SHP77 (cell line): ENCODE data around the gene ATP11A.
"Not testable (repeated sequence)": the region's sequence is repeated elsewhere in the genome, so short reads cannot be mapped to it uniquely, and the experiment has no call there.

Experiments
- DNase-seq, 2 experiments: peaks; one replicate each; lab custom pipeline; 2025; lab: John Stamatoyannopoulos, UW

The ATP11A gene

GRCh38 chr13:112799394-112799793 lies 109.6 kb downstream of the ATP11A start:
- DNase-seq: no peak

- DNase-seq: no peak
Measured at GRCh38 chr13:112800057-112800456, 110.2 kb downstream of the ATP11A start.

- DNase-seq: not testable (repeated sequence)
Measured at GRCh38 chr13:112800807-112801206, 111.0 kb downstream of the ATP11A start.

DNA sequence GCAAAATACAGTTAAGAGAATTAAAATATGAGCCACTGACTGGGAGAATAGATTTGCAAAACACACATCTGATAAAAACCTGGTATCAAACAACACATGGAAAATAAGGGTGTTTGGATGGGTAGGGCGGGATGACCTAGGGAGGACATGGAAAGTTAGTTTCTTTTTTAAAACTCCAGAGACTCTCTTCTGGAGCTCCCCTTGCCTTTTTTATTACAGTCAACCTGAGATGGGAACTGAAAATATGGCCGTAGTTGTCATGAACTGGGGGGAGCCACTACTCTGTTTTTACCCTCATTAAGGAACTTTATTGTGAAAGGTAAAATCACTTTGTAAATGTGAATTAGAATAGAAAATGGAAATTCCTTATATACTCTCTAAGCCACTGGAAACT lies 113.0 kb downstream of the ATP11A start:
- DNase-seq: no peak

DNA sequence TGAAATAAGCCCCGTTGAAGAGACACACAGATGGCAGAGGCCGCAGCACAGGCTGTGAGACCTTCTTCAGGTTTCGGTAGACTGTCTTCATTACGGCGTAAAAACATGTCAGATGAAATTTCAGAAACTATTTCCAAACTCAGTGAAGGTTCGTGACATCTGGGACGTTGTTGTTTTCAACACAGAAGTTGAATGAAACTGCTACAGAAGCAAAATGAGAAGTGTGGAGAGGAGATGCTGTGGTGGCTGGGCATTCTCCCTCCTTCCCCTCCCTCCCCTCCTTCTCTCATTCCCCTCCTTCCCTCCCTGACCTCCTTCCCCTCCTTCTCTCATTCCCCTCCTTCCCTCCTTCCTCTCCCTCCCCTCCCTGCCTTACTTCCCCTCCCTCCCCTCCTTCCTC lies 113.6 kb downstream of the ATP11A start:
- no peak for DNase-seq

DNA sequence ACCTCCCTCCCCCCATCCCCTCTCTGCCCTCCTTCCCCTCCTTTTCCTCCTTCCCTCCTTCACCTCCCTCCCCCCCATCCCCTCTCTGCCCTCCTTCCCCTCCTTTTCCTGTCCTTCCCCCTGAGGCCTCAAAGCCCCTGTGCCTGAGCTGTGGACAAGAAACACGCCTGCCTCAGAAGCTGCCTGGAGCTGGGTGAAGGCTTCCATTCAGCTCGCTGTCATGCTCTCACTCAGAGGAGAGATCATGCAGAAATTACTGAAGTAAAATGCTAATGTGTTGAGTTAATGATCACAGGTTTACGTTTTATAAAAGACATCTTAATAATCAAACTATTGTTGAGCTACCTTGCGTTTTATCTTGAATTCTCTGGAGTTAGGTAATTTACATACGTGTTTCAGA lies 114.5 kb downstream of the ATP11A start:
- DNase-seq: no peak

GRCh38 chr13:112806739-112807652 lies 117.2 kb downstream of the ATP11A start:
- DNase-seq: no peak

DNA sequence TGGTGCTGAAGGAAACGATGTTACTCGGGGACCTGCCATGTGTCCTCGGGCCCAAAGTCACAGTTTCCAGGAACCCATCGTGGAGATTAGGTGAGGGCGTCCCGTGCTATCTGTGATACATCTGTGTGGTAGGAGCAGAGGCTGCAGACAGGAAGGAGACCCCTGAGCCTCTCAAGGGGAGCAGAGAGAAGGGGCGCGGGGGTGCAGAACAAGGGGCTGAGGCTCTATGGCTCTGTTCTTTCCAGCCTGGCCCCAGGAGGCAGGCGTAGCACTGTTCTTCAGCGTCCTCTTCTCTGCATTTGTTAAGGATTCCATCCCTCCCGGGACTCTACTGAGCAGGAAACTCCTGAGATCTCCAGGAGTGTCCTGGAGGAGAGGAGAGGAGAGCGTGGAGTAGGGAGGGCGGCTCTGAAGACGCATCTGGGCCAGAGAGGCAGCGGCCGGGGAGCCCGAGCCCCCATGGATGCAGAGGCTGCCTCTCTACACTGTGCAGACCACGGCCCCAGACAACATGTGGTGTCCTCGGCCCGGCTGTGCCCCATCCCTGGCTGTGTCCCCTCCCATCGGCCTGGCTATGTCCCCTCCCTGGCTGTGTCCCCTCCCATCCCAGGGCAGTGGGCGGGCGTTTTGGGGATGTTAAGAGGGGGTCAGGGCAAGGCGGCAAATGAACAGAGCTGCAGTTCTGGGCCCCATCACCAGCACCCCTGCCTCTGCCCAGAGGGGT lies 118.0 kb downstream of the ATP11A start:
- DNase-seq: no peak

DNA sequence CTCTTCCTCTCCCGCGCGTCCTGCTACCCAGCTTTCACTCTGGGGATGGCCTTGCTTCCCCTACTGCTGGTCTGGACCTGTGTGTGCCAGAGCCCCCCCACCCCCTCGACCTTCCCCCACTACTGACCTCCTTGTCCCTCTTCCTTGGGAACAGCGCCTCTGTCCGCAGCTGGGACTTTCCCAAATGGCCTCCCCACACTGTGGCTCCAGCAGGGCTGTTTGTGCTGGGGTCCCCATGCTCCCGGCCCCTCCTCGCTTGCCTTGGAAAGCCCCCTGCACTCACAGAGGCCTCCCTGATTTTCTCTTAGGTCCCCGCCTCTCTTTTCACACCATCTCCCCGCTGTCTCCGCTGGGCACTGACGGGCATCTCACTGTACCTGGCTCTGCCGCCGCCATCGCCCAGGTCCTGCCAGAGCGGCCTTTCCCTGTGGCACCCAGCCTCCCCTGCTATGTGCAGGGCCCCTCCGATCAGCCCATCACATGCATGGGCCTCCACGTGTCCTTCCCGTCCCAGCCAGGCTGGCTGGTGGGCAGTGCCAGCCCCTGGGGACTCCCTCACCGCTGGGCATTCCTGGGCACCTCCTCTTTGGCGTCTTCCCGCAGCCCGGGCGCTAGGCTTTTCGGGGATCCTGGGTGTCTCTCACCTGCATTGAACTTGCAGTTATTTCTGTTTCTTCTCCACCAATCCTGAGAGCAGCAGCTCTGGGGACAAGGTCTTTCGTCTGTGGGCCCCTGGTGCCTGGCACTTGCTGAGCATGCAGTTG lies 118.7 kb downstream of the ATP11A start:
- no peak for DNase-seq

GRCh38 chr13:112809332-112810315 lies 119.8 kb downstream of the ATP11A start:
- DNase-seq: no peak

GRCh38 chr13:112810608-112811007 lies 120.8 kb downstream of the ATP11A start:
- DNase-seq: no peak

GRCh38 chr13:112812306-112813055 lies 122.6 kb downstream of the ATP11A start:
- DNase-seq: no peak

DNA sequence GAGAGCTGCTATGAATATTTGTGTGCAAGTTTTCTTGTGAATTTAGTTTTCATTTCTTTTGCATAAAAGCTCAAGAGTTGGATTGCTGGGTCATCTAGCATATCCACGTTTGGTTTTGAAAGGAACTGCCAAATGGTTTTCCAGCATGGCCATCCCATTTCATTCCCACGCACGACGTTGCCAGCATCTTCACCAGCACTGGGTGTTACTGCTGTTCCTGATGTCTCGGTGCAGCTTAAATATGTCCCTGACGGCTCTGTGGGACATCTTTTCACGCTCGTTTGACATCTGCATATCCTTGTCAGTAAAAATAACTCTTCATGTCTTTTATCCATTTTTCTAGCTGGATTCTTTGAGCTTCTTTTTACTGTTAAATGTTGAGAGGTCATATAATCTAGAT lies 123.7 kb downstream of the ATP11A start:
- no peak for DNase-seq

- no peak for DNase-seq
Measured at GRCh38 chr13:112814905-112815585, 125.2 kb downstream of the ATP11A start.

DNA sequence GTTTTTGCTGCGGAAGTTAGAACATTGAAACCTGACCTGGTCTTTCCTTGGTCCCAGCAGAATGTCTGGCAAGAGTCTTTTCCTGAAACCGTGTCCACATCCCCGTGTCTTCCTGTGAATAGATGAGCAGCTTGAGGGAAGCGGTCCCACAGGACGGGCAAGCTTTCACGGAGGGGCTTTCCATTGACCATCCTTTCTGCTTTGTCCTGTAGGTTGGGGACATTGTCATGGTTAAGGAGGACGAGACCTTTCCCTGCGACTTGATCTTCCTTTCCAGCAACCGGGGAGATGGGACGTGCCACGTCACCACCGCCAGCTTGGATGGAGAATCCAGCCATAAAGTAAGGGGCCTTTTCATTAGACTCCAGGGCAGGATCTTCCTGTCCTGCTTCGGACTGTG lies 126.0 kb downstream of the ATP11A start:
- no peak for DNase-seq

DNA sequence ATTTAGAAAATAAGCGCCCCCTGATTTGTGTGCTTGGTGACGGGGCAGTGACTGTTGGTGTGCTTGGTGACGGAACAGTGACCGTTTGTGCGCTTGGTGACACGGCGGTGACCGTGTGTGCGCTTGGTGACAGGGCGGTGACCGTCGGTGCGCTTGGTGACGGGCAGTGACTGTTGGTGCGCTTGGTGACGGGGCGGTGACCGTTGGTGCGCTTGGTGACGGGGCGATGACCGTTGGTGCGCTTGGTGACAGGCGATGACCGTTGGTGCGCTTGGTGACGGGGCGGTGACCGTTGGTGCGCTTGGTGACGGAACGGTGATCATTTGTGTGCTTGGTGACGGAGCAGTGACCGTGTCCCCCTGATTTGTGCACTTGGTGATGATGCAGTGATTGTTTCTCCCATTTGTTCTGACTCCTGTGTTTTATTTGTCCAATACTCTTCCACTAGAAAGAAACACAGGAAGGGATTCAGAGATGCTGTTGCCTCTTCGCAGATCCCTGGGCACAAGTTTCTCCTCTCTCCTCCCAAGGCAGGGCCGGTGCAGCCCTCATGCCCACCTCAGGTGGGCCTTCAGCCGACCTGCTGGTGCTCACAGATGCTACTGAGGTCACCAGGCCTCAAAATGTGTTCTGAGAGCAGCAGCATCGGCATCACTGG lies 128.3 kb downstream of the ATP11A start:
- DNase-seq: no peak

- no peak for DNase-seq
Measured at GRCh38 chr13:112818698-112819045, 128.8 kb downstream of the ATP11A start.

DNA sequence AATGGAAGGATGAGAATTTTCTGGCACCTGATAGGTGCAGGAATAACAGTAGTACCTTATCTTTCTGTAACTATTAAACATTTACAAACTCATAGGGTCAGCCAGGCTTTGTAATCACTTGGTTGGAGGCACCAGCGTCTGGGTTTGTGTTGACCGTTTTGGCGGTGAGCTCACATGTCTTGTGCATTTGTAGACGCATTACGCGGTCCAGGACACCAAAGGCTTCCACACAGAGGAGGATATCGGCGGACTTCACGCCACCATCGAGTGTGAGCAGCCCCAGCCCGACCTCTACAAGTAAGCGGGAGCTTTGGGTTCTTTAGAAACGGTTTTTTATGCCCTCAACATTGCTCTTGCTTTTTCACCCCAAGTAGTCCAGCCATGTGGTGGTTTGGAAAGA lies 129.3 kb downstream of the ATP11A start:
- DNase-seq: no peak

- DNase-seq: no peak
Measured at GRCh38 chr13:112819816-112820215, 130.0 kb downstream of the ATP11A start.

DNA sequence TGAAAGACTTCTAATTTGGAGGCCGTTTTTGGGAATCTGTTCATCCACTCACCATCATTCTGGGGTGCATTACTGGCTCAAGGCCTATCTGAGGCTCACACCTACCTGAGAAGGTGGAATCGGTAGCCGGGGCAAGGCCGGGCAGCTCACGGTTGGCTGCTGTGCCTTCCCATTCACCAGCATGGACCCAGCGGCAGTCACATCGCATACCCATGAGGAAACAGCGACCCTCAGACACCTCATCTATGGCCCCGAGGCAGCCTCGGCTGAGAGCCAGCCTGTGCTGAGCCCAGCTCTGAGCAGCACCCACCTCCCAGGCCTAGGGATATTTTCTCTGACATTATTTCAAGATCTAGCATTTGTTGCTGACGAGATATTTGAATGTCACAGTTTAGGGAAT lies 130.5 kb downstream of the ATP11A start:
- no peak for DNase-seq
